Omental fat pad (tissue), 4 donors: Measurements from ENCODE around the gene SPINK14. TPM values are rescaled to one million over a fixed set of nuclear protein-coding genes. Genes with fewer than 3 reads are reported as not detected.

Experiments used
- ATAC-seq: fragments of 150-250 bp; one replicate; pipeline ENCODE4 v1.9.1; 2016; ENCODE audit warnings: mild to moderate bottlenecking, moderate library complexity; ENCODE audit not compliant: low FRiP score
- DNase-seq: peaks from one replicate; pipeline ENCODE4 v3.0.0-alpha.2; 2019; ENCODE audit warnings: low spot score
- CTCF ChIP-seq, 3 donors: fragments of 450-650 bp; IDR thresholded peaks; one replicate each; pipeline ENCODE4 v1.5.1; 2016 to 2017; ENCODE audit warnings: antibody characterized with exemption in 3 of 3, mild to moderate bottlenecking in 3 of 3, moderate library complexity in 2 of 3
- total RNA-seq, 4 donors: library from RNA; depleted of rRNA; stranded (reverse); fragments of >200 nt; gene quantifications; one replicate each; pipeline ENCODE4 v1.1.0, GENCODE V29; 2016

SPINK14 gene
- not detected for total RNA-seq

- no peak for DNase-seq
- TF ChIP-seq CTCF (IDR thresholded peaks at IDR 0.05), result no peak
- no peak for ATAC-seq
These were observed at the start of gene SPINK14 for GRCh38 chr5:148168246-148168645. Gene SPINK14, plus strand, starts transcription at chr5:148168546. Its CDS starts 1,187 bp downstream, at chr5:148169733.

- TF ChIP-seq CTCF (IDR thresholded peaks at IDR 0.05), result no peak
- ATAC-seq (no peak), DNase-seq (no peak)
These were observed 48.0 kb upstream of the SPINK14 start for GRCh38 chr5:148120317-148120716.

- no peak for TF ChIP-seq CTCF (IDR thresholded peaks at IDR 0.05)
- ATAC-seq, result no peak
- DNase-seq, result no peak
These were observed 42.7 kb upstream of the SPINK14 start for GRCh38 chr5:148125641-148126040.

GRCh38 chr5:148135091-148136048 lies 33.0 kb upstream of the SPINK14 start:
- DNase-seq (no peak), ATAC-seq (no peak)
- no peak for TF ChIP-seq CTCF (IDR thresholded peaks at IDR 0.05)

- DNase-seq (no peak), ATAC-seq (no peak)
- no peak for TF ChIP-seq CTCF (IDR thresholded peaks at IDR 0.05)
These were observed 27.5 kb upstream of the SPINK14 start for GRCh38 chr5:148140846-148141245.

- TF ChIP-seq CTCF (IDR thresholded peaks at IDR 0.05), result no peak
- DNase-seq (no peak), ATAC-seq (no peak)
These were observed 26.7 kb upstream of the SPINK14 start for GRCh38 chr5:148141645-148142044.

GRCh38 chr5:148145916-148146315 lies 22.4 kb upstream of the SPINK14 start:
- ATAC-seq (no peak), DNase-seq (no peak)
- no peak for TF ChIP-seq CTCF (IDR thresholded peaks at IDR 0.05)
